ENCODE data around the gene CPLX3. TPM values are rescaled to one million over a fixed set of nuclear protein-coding genes. Genes with fewer than 3 reads are reported as not detected.

Gene CPLX3
- total and polyA plus RNA-seq, 9 donors = not detected

DNA sequence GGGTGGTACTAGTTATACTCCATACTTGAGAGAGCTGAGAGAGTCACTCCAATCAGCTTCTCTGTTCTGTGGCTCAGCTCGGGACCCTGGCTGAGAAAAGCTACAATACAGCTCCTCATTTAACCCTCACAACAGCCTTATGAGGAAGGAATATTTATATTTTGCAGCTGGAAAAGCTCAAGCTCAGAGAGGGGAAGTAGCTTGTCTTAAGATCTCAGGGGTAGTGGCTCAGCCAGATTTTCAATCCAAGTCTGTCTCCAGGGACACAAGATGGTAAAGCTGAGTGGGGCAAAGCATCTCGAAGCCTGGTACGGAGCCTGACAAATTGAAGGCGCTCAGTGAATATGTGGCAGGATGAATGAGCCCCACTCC lies 31.9 kb downstream of the CPLX3 start:
- Histone ChIP-seq H3K4me3 (ENCODE audit: low read length) (no peak overlapping the region), H3K36me3 (ENCODE audit: control insufficient read depth, insufficient read depth, low read length) (peaks cover 10% of the 10 kb centered on the region), H3K4me1 (ENCODE audit: control insufficient read depth, insufficient read depth, low read length) (peaks cover 55% of the 10 kb centered on the region), H3K27me3 (ENCODE audit: control insufficient read depth, insufficient read depth, low read length) (no peaks in the 10 kb centered on the region), H3K27ac (ENCODE audit: low read length) (peak overlapping the region; percentile 55), H3K9me3 (replicated peaks; ENCODE audit: control insufficient read depth, low read depth, low read length) (no peaks in the 10 kb centered on the region)
- DNase-seq = no peak
- 82% methylated on average over 2 of the region's 4 CpGs for WGBS (ENCODE audit: insufficient coverage)

DNA sequence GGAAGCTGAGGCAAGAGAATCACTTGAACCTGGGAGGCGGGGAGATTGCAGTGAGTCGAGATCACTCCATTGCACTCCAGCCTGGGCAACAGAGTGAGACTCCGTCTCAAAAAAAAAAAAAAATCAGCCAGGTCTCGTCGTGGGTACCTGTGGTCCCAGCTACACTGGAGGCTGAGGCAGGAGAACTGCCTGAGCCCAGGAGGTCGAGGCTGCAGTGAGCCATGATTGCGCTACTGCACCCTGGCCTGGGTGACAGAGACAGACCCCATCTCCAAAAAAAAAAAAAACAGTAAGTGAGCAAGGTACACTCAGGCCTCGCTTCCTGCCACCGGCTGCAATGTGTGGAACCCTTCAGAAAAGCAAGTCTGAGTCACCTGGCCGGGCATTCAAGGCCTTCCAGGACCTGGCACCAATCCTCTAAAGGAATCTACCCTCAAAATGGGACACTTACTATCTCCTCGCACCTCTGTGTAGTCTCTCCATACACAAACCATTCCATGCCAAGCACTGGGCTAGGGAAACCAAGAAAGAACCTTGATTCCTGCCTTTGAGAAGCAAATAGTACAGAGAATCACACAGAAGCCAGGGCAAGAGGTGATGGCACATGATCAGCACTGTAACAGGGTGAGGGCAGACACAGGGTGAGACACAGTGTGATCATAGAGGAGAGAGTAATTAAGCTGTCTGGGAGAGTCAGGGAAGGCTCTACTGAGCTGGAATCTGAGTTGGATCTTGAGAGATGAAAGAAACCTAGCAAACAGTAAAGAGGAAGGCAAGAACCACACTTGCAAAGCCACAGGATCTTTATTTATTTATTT lies 37.0 kb downstream of the CPLX3 start:
- no peak for DNase-seq
- WGBS (ENCODE audit: insufficient coverage) = 89% methylated on average over 7 of the region's 11 CpGs
- no peaks in the 10 kb centered on the region for H3K27me3 ChIP-seq (ENCODE audit: control insufficient read depth, insufficient read depth, low read length)
- peaks cover 13% of the 10 kb centered on the region for H3K36me3 ChIP-seq (ENCODE audit: control insufficient read depth, insufficient read depth, low read length)
- peaks cover 22% of the 10 kb centered on the region for H3K4me1 ChIP-seq (ENCODE audit: control insufficient read depth, insufficient read depth, low read length)
- H3K4me3 ChIP-seq (ENCODE audit: low read length) = no peak overlapping the region
- H3K9me3 ChIP-seq (replicated peaks; ENCODE audit: control insufficient read depth, low read depth, low read length) = no peaks in the 10 kb centered on the region
- no peak overlapping the region for H3K27ac ChIP-seq (ENCODE audit: low read length)

DNA sequence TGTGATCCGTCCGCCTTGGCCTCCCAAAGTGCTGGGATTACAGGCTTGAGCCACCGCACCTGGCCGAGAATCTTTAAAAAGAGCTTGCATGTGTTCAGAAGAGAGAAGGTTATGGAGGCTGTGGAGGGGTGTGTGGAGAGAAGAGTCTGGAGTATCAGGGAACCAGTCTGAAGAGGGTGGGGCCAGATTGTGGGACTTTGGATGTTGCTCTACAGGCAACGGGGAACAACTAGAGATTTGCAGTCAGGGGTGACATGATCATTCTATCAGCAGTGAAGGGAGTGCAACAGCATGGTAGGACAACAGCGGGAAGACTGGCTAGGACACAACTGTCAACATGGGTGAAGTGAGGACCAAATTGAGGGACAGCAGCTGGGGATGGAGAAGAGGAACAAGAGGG lies 37.9 kb downstream of the CPLX3 start:
- Histone ChIP-seq H3K4me3 (ENCODE audit: low read length) (no peak overlapping the region), H3K36me3 (ENCODE audit: control insufficient read depth, insufficient read depth, low read length) (peaks cover 15% of the 10 kb centered on the region), H3K9me3 (replicated peaks; ENCODE audit: control insufficient read depth, low read depth, low read length) (no peaks in the 10 kb centered on the region), H3K4me1 (ENCODE audit: control insufficient read depth, insufficient read depth, low read length) (peaks cover 23% of the 10 kb centered on the region), H3K27ac (ENCODE audit: low read length) (no peak overlapping the region), H3K27me3 (ENCODE audit: control insufficient read depth, insufficient read depth, low read length) (no peaks in the 10 kb centered on the region)
- 88% methylated on average over 5 of the region's 6 CpGs for WGBS (ENCODE audit: insufficient coverage)
- no peak for DNase-seq

DNA sequence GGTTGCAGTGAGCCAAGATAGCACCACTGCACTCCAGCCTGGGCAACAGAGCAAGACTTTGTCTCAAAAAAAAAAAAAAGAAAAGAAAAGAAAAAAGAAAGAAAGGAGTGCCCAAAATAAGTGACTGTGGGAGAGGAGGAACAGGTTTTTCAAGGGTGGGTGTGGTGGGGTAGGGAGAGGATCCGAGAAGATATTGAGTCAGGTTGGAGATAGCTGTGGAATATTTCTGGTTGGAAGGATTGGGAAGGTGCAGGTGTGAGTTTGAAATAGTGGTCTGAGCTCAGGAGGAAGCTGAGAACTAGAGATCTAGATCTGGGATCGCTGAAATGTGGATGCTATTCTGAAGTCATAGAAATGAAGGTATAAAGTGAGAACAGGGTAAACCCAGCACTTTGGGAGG lies 38.9 kb downstream of the CPLX3 start:
- Histone ChIP-seq H3K36me3 (ENCODE audit: control insufficient read depth, insufficient read depth, low read length) (peaks cover 15% of the 10 kb centered on the region), H3K9me3 (replicated peaks; ENCODE audit: control insufficient read depth, low read depth, low read length) (no peaks in the 10 kb centered on the region), H3K4me3 (ENCODE audit: low read length) (no peak overlapping the region), H3K27ac (ENCODE audit: low read length) (no peak overlapping the region), H3K4me1 (ENCODE audit: control insufficient read depth, insufficient read depth, low read length) (peaks cover 26% of the 10 kb centered on the region), H3K27me3 (ENCODE audit: control insufficient read depth, insufficient read depth, low read length) (no peaks in the 10 kb centered on the region)
- no peak for DNase-seq
- WGBS (ENCODE audit: insufficient coverage) = 85% methylated on average over 2 of the region's 2 CpGs

DNA sequence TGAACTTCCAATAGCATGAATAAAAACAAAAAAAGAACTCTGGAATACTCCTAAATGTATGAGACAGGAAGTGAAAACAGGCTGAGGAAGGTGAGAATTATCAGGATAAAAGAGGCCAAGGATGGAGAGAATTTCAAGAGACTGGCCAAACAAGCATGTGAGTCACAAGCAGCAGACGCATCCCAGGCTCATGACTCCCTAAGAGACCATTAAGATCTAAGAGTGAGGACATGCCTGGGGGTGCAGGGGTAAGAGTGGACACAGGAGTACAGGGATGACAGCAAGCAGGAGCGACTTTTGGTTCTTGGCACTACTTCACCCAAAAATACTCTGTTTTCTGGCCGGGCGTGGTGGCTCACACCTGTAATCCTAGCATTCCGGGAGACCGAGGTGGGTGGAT lies 39.7 kb downstream of the CPLX3 start:
- Histone ChIP-seq H3K4me1 (ENCODE audit: control insufficient read depth, insufficient read depth, low read length) (peaks cover 32% of the 10 kb centered on the region), H3K9me3 (replicated peaks; ENCODE audit: control insufficient read depth, low read depth, low read length) (no peaks in the 10 kb centered on the region), H3K36me3 (ENCODE audit: control insufficient read depth, insufficient read depth, low read length) (peaks cover 21% of the 10 kb centered on the region), H3K27me3 (ENCODE audit: control insufficient read depth, insufficient read depth, low read length) (no peaks in the 10 kb centered on the region), H3K27ac (ENCODE audit: low read length) (no peak overlapping the region), H3K4me3 (ENCODE audit: low read length) (no peak overlapping the region)
- WGBS (ENCODE audit: insufficient coverage) = 78% methylated on average over 5 of the region's 6 CpGs
- DNase-seq = no peak

DNA sequence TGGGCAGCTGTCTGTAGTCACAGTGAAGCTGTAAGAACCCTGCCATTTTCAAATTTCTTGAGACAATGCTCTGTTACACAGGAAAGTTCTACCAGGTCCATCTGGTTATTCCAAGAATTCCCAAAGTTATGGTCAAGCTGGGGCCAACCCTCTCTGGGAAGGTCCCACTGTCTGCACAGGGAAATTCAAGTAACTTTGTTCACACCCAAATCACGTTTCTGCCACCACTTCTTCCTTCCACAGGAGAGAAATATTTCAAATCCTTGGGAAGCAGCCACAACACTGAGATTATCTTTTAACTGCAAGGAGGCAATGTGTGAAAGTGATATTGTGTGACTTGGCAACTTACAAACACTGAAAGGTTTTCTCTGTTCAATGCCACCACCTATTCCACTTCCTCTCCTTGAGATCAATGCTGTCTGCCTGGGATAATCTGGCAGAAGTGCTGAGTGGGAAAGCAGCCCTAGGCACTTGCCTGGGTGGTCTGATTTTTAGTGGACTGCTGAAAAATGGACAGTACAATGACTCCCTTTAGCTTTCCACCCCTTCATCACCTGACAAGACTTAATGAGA lies 41.1 kb downstream of the CPLX3 start:
- peaks cover 41% of the 10 kb centered on the region for H3K4me1 ChIP-seq (ENCODE audit: control insufficient read depth, insufficient read depth, low read length)
- DNase-seq = no peak
- H3K36me3 ChIP-seq (ENCODE audit: control insufficient read depth, insufficient read depth, low read length) = peaks cover 22% of the 10 kb centered on the region
- no peaks in the 10 kb centered on the region for H3K27me3 ChIP-seq (ENCODE audit: control insufficient read depth, insufficient read depth, low read length)
- no peak overlapping the region for H3K4me3 ChIP-seq (ENCODE audit: low read length)
- 20% methylated on average over 1 of the region's 1 CpG for WGBS (ENCODE audit: insufficient coverage)
- H3K27ac ChIP-seq (ENCODE audit: low read length) = peak overlapping the region; percentile 68
- H3K9me3 ChIP-seq (replicated peaks; ENCODE audit: control insufficient read depth, low read depth, low read length) = no peaks in the 10 kb centered on the region

DNA sequence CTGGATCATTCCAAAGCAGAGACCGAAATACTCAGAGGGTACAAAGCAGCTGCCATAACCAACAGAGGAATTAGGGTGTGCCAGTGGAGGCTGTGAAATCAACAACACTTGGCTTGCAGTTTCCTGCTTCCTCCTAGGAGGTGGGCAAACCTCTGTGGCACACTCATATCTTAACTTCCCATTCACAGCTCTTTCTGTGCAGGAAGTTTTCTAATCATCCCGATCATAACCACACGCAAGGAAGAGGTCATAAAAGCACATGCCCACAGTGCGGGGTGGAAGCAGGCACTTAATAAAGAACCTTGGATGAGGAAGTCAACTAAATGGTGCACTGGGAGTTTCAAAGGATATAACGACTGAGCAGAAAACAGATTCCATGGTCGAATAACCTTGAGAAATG lies 41.6 kb downstream of the CPLX3 start:
- WGBS (ENCODE audit: insufficient coverage) = 45% methylated on average over 3 of the region's 6 CpGs
- peaks cover 43% of the 10 kb centered on the region for H3K4me1 ChIP-seq (ENCODE audit: control insufficient read depth, insufficient read depth, low read length)
- DNase-seq = peak; percentile 75

DNA sequence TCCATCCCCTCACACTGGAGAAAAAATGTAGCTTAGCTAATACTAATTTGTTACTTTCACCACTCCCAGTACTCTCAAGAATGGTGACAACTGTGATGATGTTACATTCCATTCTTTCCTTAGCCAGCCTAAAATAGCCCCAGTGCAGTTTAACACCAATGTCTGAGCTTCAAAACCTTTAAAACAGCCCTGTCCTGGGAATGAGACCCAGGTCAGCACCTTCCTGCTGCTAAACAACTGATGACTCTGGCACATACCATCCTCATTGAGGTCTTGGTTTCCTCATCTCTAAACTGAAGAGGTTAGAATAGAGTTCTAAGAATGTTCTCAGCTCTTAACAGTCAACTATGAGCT lies 42.9 kb downstream of the CPLX3 start:
- no peak for DNase-seq
- Histone ChIP-seq H3K36me3 (ENCODE audit: control insufficient read depth, insufficient read depth, low read length) (peaks cover 19% of the 10 kb centered on the region), H3K9me3 (replicated peaks; ENCODE audit: control insufficient read depth, low read depth, low read length) (no peaks in the 10 kb centered on the region), H3K4me3 (ENCODE audit: low read length) (no peak overlapping the region), H3K4me1 (ENCODE audit: control insufficient read depth, insufficient read depth, low read length) (peaks cover 46% of the 10 kb centered on the region), H3K27ac (ENCODE audit: low read length) (peak overlapping the region; percentile 83), H3K27me3 (ENCODE audit: control insufficient read depth, insufficient read depth, low read length) (no peaks in the 10 kb centered on the region)

More for the DNA sequence above, 41.6 kb downstream of the CPLX3 start:
- Histone ChIP-seq H3K4me3 (ENCODE audit: low read length) (no peak overlapping the region), H3K27me3 (ENCODE audit: control insufficient read depth, insufficient read depth, low read length) (no peaks in the 10 kb centered on the region), H3K36me3 (ENCODE audit: control insufficient read depth, insufficient read depth, low read length) (peaks cover 22% of the 10 kb centered on the region), H3K9me3 (replicated peaks; ENCODE audit: control insufficient read depth, low read depth, low read length) (no peaks in the 10 kb centered on the region), H3K27ac (ENCODE audit: low read length) (peak overlapping the region; percentile 68)

DNA sequence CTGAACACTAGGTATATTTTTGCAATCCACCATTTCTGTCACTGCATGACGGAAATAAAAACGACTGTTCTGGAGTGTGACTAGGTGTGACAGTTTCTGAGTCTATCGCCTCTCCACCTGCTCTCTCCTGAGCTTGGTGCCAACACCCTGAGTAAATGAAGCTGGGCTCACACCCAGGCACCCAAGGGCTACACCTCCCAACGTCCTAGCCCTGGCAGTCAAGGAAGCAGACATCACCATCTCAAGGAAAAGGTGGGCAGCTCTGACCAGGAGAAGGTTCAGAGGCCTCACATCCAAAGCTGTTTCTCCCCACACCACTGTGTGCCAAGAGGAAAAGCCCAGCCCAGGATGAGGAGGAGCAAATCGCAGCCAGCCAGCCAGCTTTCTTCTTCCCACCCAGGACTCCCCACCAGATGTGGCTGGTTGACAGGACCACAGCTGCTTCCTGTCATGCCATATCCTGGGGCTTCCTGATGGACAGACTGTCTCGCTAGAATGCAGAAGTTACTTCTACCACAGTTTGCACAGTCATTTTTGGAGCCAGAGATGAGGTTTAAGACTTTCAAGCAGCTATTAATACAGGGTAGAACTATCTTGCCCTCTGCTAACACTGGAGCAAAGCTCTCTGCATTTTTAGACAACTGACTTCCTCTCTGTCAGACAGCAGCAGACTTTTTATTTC lies 43.4 kb downstream of the CPLX3 start:
- Histone ChIP-seq H3K36me3 (ENCODE audit: control insufficient read depth, insufficient read depth, low read length) (peaks cover 17% of the 10 kb centered on the region), H3K9me3 (replicated peaks; ENCODE audit: control insufficient read depth, low read depth, low read length) (no peaks in the 10 kb centered on the region), H3K27ac (ENCODE audit: low read length) (peak overlapping the region; percentile 83), H3K27me3 (ENCODE audit: control insufficient read depth, insufficient read depth, low read length) (no peaks in the 10 kb centered on the region), H3K4me3 (ENCODE audit: low read length) (peak overlapping the region; percentile 3), H3K4me1 (ENCODE audit: control insufficient read depth, insufficient read depth, low read length) (peaks cover 46% of the 10 kb centered on the region)
- 43% methylated on average over 1 of the region's 6 CpGs for WGBS (ENCODE audit: insufficient coverage)
- peak; percentile 86 for DNase-seq

DNA sequence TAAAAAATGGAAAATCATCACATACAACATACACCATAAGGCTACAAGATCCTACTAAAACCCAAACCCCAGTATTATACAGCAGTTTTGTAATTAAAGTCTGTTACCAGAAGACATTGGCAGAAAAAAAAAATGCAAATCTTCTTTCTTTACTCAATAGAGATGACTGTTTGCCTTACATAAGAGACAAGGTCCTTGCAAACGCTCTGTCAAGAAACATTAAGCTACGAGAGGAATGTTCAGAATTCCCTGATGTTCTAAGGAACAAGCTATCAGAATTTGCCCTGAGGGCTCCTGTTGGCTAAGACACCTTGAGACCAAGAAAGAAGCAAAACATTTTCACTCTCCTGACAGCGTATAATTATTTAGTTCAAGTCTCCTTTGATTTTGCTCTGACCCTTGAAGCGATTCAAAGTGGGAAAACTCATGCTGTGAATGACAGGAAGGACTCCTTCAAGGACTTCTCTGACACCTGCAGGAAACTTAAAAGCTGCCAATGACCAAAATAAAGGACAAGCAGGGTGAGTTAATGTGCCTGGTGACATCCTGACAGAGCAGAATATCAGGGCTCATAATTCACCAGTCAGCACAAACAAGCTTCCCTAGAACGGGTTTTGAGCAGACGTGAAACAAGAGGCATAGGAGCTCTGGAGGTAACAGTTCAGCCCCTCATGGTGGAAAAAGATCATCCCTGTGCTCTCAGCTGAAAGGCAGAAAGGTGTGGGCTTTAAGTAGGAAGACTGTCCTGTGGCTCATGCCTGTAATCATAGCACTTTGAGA lies 44.2 kb downstream of the CPLX3 start:
- no peaks in the 10 kb centered on the region for H3K9me3 ChIP-seq (replicated peaks; ENCODE audit: control insufficient read depth, low read depth, low read length)
- peaks cover 17% of the 10 kb centered on the region for H3K36me3 ChIP-seq (ENCODE audit: control insufficient read depth, insufficient read depth, low read length)
- no peak overlapping the region for H3K4me3 ChIP-seq (ENCODE audit: low read length)
- WGBS (ENCODE audit: insufficient coverage) = 33% methylated on average over 3 of the region's 6 CpGs
- DNase-seq = peak; percentile 47
- peak overlapping the region; percentile 83 for H3K27ac ChIP-seq (ENCODE audit: low read length)
- no peaks in the 10 kb centered on the region for H3K27me3 ChIP-seq (ENCODE audit: control insufficient read depth, insufficient read depth, low read length)
- H3K4me1 ChIP-seq (ENCODE audit: control insufficient read depth, insufficient read depth, low read length) = peaks cover 46% of the 10 kb centered on the region

All from muscle of leg (tissue), 11 donors.